Esophagus squamous epithelium (tissue), 4 donors: Measurements from ENCODE around the gene EGF.

Source experiments
- POLR2A ChIP-seq, 4 donors: fragments of 450-650 bp; IDR thresholded peaks; one replicate each; pipeline ENCODE4 v1.6.1; 2017; ENCODE audit warnings: antibody characterized with exemption in 4 of 4, mild to moderate bottlenecking in 4 of 4, moderate library complexity in 3 of 4
- TF ChIP-seq, protein P1 (sequence below), 6 experiments: fragments of 450-650 bp in 4 of 6; fragments of 200-600 bp in 2 of 6; sonication (generic) in 2 of 6; IDR thresholded peaks; one replicate each; pipeline ENCODE4 v1.5.1; 2016 to 2019; ENCODE audit warnings: antibody characterized with exemption in 6 of 6, mild to moderate bottlenecking in 4 of 6, moderate library complexity in 4 of 6

DNA sequence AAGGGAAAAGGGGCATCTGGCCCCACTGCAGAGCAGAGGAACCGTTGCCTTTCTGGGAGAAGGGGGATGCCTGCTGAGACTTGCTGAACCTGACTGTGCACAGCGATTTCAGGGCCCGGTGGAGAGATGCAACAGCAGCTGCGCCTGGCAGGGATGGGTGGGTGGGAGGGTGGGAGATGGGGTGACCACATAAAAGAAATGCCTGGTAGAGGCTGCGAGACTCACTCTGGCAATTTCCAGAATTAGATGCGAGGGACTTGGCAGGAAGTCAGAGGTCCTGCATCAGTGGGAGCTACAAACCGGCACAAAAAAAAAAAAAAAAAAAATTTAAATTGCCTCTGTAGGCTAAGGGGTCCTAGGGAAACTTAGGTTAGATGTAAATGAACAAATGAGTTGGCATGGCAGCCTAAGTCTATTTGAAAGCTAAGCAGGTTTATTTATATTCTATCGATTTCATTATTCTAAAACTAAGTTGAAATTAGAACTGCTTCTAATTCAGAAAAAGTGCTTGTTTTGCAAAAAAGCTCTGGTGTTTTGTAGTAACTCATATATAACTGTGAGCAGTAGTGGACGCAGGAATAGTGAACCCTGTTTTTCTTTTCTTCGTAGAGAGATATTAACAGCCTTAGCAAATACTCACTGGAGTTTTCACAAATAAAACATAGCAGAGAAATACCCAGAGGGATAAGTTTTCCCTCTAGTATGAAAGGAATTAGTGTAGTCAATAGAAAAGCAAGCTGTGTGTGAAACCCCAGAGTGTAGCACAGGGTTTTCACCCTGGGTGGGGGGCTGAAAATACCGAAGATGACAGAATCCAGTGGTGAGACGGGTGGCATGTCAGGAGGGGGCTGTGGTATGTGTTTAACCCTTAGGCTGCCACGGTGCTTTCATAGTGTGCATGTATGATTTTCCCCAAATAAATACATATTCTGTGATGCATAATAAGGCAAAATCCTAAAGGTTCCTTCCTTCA lies 130.1 kb downstream of the EGF start:
- TF ChIP-seq, protein P1, sequence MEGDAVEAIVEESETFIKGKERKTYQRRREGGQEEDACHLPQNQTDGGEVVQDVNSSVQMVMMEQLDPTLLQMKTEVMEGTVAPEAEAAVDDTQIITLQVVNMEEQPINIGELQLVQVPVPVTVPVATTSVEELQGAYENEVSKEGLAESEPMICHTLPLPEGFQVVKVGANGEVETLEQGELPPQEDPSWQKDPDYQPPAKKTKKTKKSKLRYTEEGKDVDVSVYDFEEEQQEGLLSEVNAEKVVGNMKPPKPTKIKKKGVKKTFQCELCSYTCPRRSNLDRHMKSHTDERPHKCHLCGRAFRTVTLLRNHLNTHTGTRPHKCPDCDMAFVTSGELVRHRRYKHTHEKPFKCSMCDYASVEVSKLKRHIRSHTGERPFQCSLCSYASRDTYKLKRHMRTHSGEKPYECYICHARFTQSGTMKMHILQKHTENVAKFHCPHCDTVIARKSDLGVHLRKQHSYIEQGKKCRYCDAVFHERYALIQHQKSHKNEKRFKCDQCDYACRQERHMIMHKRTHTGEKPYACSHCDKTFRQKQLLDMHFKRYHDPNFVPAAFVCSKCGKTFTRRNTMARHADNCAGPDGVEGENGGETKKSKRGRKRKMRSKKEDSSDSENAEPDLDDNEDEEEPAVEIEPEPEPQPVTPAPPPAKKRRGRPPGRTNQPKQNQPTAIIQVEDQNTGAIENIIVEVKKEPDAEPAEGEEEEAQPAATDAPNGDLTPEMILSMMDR (IDR thresholded peaks at IDR 0.05) = no peak
- TF ChIP-seq POLR2A (IDR thresholded peaks at IDR 0.05) = no peak
